GM19328 (cell line): Measurements from ENCODE around the gene KRTAP10-7.

Experiments
- ATAC-seq: cut with Tn5 transposase; IDR thresholded peaks from one replicate; pipeline ENCODE4 v1.9.1; 2021; ENCODE audit warnings: mild to moderate bottlenecking, moderate library complexity; ENCODE audit not compliant: unreplicated experiment

Gene KRTAP10-7

DNA sequence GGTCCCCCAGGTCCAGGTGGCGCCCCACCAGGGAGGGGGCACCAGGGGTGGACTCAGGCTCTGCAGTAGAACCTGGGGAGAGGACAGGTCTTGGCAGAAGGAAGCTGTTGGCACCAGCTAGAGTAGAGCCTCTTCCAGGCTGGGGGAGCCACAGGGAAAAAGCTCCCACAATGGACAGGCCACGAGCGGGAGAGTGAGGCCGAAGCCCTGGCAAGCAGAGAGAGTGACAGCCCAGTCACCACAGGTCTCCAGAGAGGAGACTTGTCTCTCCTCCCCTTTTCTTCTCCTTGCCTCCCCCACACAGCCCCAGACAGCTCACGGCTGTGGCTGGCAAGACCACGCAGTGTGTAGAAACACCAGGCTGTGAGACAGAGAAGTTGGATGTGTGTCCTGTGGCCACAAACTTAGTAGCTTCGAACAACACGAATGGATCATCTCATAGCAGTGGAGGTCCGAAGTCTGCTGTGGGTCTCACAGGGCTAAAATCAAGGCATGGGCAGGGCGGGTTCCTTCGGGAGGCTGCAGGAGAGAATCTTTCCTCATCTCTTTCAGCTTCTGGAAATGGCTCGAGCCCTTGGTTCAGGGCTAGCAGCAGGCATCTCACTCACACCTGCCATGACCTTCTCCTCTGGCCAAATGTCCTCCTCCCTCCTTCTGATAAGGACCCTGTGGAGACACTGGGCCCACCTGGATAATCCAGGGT lies 50.7 kb downstream of the KRTAP10-7 start:
- ATAC-seq: no peak
